Right lobe of liver (tissue), 4 donors: Measurements from ENCODE around the gene GNG12.

ENCODE experiments used
- CTCF ChIP-seq, 4 donors: fragments of 200-600 bp in 3 of 4; fragments of 450-650 bp in 1 of 4; IDR thresholded peaks; one replicate each; pipeline versions ENCODE4 v1.5.1 to v1.8.0; 2016 to 2022; ENCODE audit warnings: antibody characterized with exemption in 4 of 4, mild to moderate bottlenecking in 2 of 4
- POLR2A ChIP-seq: fragments of 450-650 bp; IDR thresholded peaks from one replicate; pipeline ENCODE4 v1.6.1; 2017; ENCODE audit warnings: antibody characterized with exemption, mild to moderate bottlenecking
- donor health status: DM: no; HTN: no; CAD: no.
- donor health status: DM: no; HTN: no; CAD: no.
- donor health status: DM: no; HTN: yes; CAD: no.

GRCh38 chr1:67715819-67716218 is 117.4 kb downstream of the GNG12 start:
- no peak for TF ChIP-seq CTCF (IDR thresholded peaks at IDR 0.05)
- TF ChIP-seq POLR2A = no peak
